Endothelial cell (in vitro differentiated cells): ENCODE measurements around the gene MAPKAPK2. TPM values are rescaled to one million over a fixed set of nuclear protein-coding genes. Genes with fewer than 3 reads are reported as not detected.
"Not testable (repeated sequence)": the region's sequence is repeated elsewhere in the genome, so short reads cannot be mapped to it uniquely, and the experiment has no call there.

Experiments used
- DNase-seq: peaks from one replicate; pipeline ENCODE4 v3.0.0; 2021; ENCODE audit warnings: low spot score
- H3K27ac Mint-ChIP-seq: one replicate; pipeline ENCODE4 v1.8.0; 2021; ENCODE audit warnings: mixed read lengths, inconsistent platforms; ENCODE audit not compliant: unreplicated experiment
- H3K27me3 Mint-ChIP-seq: one replicate; pipeline ENCODE4 v1.8.0; 2021; ENCODE audit warnings: mild to moderate bottlenecking, moderate library complexity, mixed read lengths, inconsistent platforms; ENCODE audit not compliant: unreplicated experiment
- H3K36me3 Mint-ChIP-seq: one replicate; pipeline ENCODE4 v1.8.0; 2021; ENCODE audit warnings: mild to moderate bottlenecking, low read depth, mixed read lengths, inconsistent platforms; ENCODE audit not compliant: unreplicated experiment
- H3K4me1 Mint-ChIP-seq: one replicate; pipeline ENCODE4 v1.8.0; 2021; ENCODE audit warnings: mild to moderate bottlenecking, mixed read lengths, inconsistent platforms; ENCODE audit not compliant: unreplicated experiment
- H3K4me3 Mint-ChIP-seq: one replicate; pipeline ENCODE4 v1.8.0; 2021; ENCODE audit warnings: mild to moderate bottlenecking, mixed read lengths, inconsistent platforms; ENCODE audit not compliant: unreplicated experiment
- H3K9me3 Mint-ChIP-seq: one replicate; pipeline ENCODE4 v1.8.0; 2021; ENCODE audit warnings: mixed read lengths, inconsistent platforms; ENCODE audit not compliant: unreplicated experiment
- CTCF ChIP-seq: fragments of 200-600 bp; sonication (generic); IDR thresholded peaks from one replicate; pipeline ENCODE4 v1.5.0; 2021; ENCODE audit warnings: antibody characterized with exemption; ENCODE audit not compliant: unreplicated experiment
- total RNA-seq: library from RNA; stranded (reverse); fragmentation: NEBNext Ultra II Directional; extraction: Animal tissue kit (Norgen Biotek cat#: 25700); gene quantifications from one replicate; pipeline ENCODE4 v1.2.1, GENCODE V29; 2021; ENCODE audit not compliant: unreplicated experiment

Gene MAPKAPK2
- total RNA-seq, 1 donor from 2014 or later: 109 TPM

GRCh38 chr1:206761159-206761768, 76.6 kb downstream of the MAPKAPK2 start:
- Mint-ChIP-seq H3K9me3 (no peaks in the 10 kb centered on the region), H3K27me3 (no peaks in the 10 kb centered on the region), H3K4me3 (no peak overlapping the region), H3K4me1 (peaks cover 4% of the 10 kb centered on the region), H3K27ac (no peak overlapping the region), H3K36me3 (no peaks in the 10 kb centered on the region)
- DNase-seq: no peak
- TF ChIP-seq CTCF: no peak

GRCh38 chr1:206762741-206763364, 78.1 kb downstream of the MAPKAPK2 start:
- H3K4me1 Mint-ChIP-seq: peaks cover 13% of the 10 kb centered on the region
- not testable (repeated sequence) for H3K27ac Mint-ChIP-seq, H3K9me3 Mint-ChIP-seq, H3K4me3 Mint-ChIP-seq, DNase-seq, H3K36me3 Mint-ChIP-seq, H3K27me3 Mint-ChIP-seq

- DNase-seq, H3K36me3 Mint-ChIP-seq, H3K27me3 Mint-ChIP-seq, H3K4me3 Mint-ChIP-seq, H3K27ac Mint-ChIP-seq, H3K9me3 Mint-ChIP-seq: not testable (repeated sequence)
- H3K4me1 Mint-ChIP-seq: peaks cover 21% of the 10 kb centered on the region
Measured at GRCh38 chr1:206765771-206766170, 81.1 kb downstream of the MAPKAPK2 start.

GRCh38 chr1:206766251-206766856, 81.6 kb downstream of the MAPKAPK2 start:
- Mint-ChIP-seq H3K27me3 (peaks cover 5% of the 10 kb centered on the region), H3K9me3 (no peaks in the 10 kb centered on the region), H3K4me3 (no peak overlapping the region), H3K4me1 (peaks cover 26% of the 10 kb centered on the region), H3K36me3 (no peaks in the 10 kb centered on the region), H3K27ac (no peak overlapping the region)
- DNase-seq: no peak
- no peak for TF ChIP-seq CTCF

- Mint-ChIP-seq H3K4me3 (no peak overlapping the region), H3K4me1 (peaks cover 34% of the 10 kb centered on the region), H3K27ac (no peak overlapping the region), H3K36me3 (no peaks in the 10 kb centered on the region), H3K9me3 (no peaks in the 10 kb centered on the region), H3K27me3 (peaks cover 5% of the 10 kb centered on the region)
- no peak for TF ChIP-seq CTCF
- no peak for DNase-seq
Measured at GRCh38 chr1:206768472-206769303, 84.0 kb downstream of the MAPKAPK2 start.
